B cell (primary cell): ENCODE measurements around the gene FBXO27. TPM values are rescaled to one million over a fixed set of nuclear protein-coding genes. Genes with fewer than 3 reads are reported as not detected.

ENCODE experiments used
- ATAC-seq: fragments of 200-7000 bp; cut with Tn5 transposase; one replicate; pipeline ENCODE4 v1.10.0; 2021; ENCODE audit warnings: low read depth, mild to moderate bottlenecking, moderate number of reproducible peaks, moderate library complexity
- CTCF ChIA-PET: fragments of 350-600 bp; sonication (Branson Sonifier 250); formaldehyde crosslinking; loops from one replicate; lab custom pipeline; 2021; ENCODE audit warnings: antibody characterized with exemption, inconsistent platforms; lab: Charles Lee
- POLR2A ChIA-PET: fragments of 350-600 bp; sonication (Branson Sonifier 250); formaldehyde crosslinking; loops from one replicate; lab custom pipeline; 2021; ENCODE audit warnings: antibody characterized with exemption; lab: Charles Lee
- DNase-seq: peaks from one replicate; pipeline ENCODE4 v3.0.0; 2013
- H2AFZ ChIP-seq: 2 replicates; pipeline ENCODE4 v1.6.1; 2012; ENCODE audit warnings: mild to moderate bottlenecking, low read depth, low read length; ENCODE audit not compliant: insufficient read depth, poor library complexity, severe bottlenecking
- H3K27ac ChIP-seq, 2 donors: 1 replicate in 1 of 2; 2 replicates in 1 of 2; pipeline ENCODE4 v1.5.1; 2012 to 2013; ENCODE audit warnings: low read length in 2 of 2, mild to moderate bottlenecking in 2 of 2, moderate library complexity in 1 of 2
- H3K27me3 ChIP-seq, 4 experiments: fragments of 200-600 bp in 1 of 4; sonication (generic) in 1 of 4; replicated peaks in 1 of 4; 1 replicate in 2 of 4; 2 replicates in 2 of 4; pipeline versions ENCODE4 v1.6.1 to v1.7.0; 2013 to 2016; ENCODE audit warnings: low read length in 3 of 4, mild to moderate bottlenecking in 2 of 4, mixed read lengths in 1 of 4, moderate library complexity in 1 of 4; ENCODE audit not compliant: insufficient read depth in 4 of 4, control insufficient read depth in 3 of 4; ENCODE audit errors: control extremely low read depth in 1 of 4
- H3K36me3 ChIP-seq, 2 experiments: replicated peaks in 1 of 2; 1 replicate in 1 of 2; 2 replicates in 1 of 2; pipeline versions ENCODE4 v1.6.1 to v1.7.1; 2013; ENCODE audit warnings: low read length in 1 of 2; ENCODE audit not compliant: insufficient read depth in 2 of 2, control insufficient read depth in 1 of 2; ENCODE audit errors: control extremely low read depth in 1 of 2, extremely low read depth in 1 of 2
- H3K4me1 ChIP-seq, 2 donors: fragments of 200-600 bp in 1 of 2; sonication (generic) in 1 of 2; 1 replicate in 1 of 2; 2 replicates in 1 of 2; pipeline versions ENCODE4 v1.5.1 to v1.6.1; 2013 to 2017; ENCODE audit warnings: low read length in 2 of 2; ENCODE audit not compliant: control insufficient read depth in 2 of 2, insufficient read depth in 2 of 2
- H3K4me2 ChIP-seq: replicated peaks from 2 replicates; pipeline ENCODE3; 2012; ENCODE audit warnings: mild to moderate bottlenecking, low read depth, low read length; ENCODE audit not compliant: poor library complexity, severe bottlenecking
- H3K4me3 ChIP-seq, 5 experiments: fragments of 200-600 bp in 1 of 5; sonication (generic) in 1 of 5; 1 replicate in 3 of 5; 2 replicates in 2 of 5; pipeline versions ENCODE4 v1.5.1 to v1.7.0; 2011 to 2016; ENCODE audit warnings: low read length in 4 of 5, mild to moderate bottlenecking in 4 of 5, low read depth in 2 of 5, control low read depth in 1 of 5, moderate library complexity in 1 of 5; ENCODE audit not compliant: insufficient read depth in 1 of 5; ENCODE audit errors: control extremely low read depth in 1 of 5, extremely low read depth in 1 of 5
- H3K79me2 ChIP-seq: fragments of 200-600 bp; sonication (generic); one replicate; pipeline ENCODE4 v1.6.0; 2016; ENCODE audit warnings: low read length; ENCODE audit not compliant: control insufficient read depth, insufficient read depth
- H3K9ac ChIP-seq: fragments of 200-600 bp; sonication (generic); 2 replicates; pipeline ENCODE4 v1.6.1; 2017; ENCODE audit warnings: mild to moderate bottlenecking, low read length, moderate library complexity
- H3K9me3 ChIP-seq, 3 donors: one replicate each; pipeline versions ENCODE4 v1.6.1 to v1.7.1; 2013; ENCODE audit warnings: low read length in 2 of 3; ENCODE audit not compliant: control insufficient read depth in 2 of 3, insufficient read depth in 1 of 3; ENCODE audit errors: control extremely low read depth in 1 of 3
- H4K20me1 ChIP-seq: 2 replicates; pipeline ENCODE4 v1.6.0; 2012; ENCODE audit warnings: mild to moderate bottlenecking, low read length; ENCODE audit not compliant: insufficient read depth, control insufficient read depth, poor library complexity, severe bottlenecking
- H3K27ac Mint-ChIP-seq: one replicate; pipeline ENCODE4 v1.8.0; 2021; ENCODE audit warnings: mixed read lengths
- H3K27me3 Mint-ChIP-seq: one replicate; pipeline ENCODE4 v1.8.0; 2021; ENCODE audit warnings: mixed read lengths
- H3K4me1 Mint-ChIP-seq: one replicate; pipeline ENCODE4 v1.8.0; 2021; ENCODE audit warnings: mixed read lengths
- H3K4me3 Mint-ChIP-seq: one replicate; pipeline ENCODE4 v1.8.0; 2021; ENCODE audit warnings: mixed read lengths
- H3K9me3 Mint-ChIP-seq: one replicate; pipeline ENCODE4 v1.8.0; 2022; ENCODE audit warnings: mixed read lengths; ENCODE audit not compliant: insufficient read depth
- EZH2 ChIP-seq: IDR thresholded peaks from 2 replicates; pipeline ENCODE4 v1.6.1; 2012; ENCODE audit warnings: borderline replicate concordance, low read depth, mild to moderate bottlenecking, moderate library complexity, low read length; ENCODE audit not compliant: insufficient read depth, poor library complexity, severe bottlenecking
- WGBS: methylation state at CpG from one replicate; pipeline ENCODE4 v1.1.5; 2013; ENCODE audit warnings: missing lambda C conversion rate; ENCODE audit not compliant: insufficient coverage; 5-methylcytosine and 5-hydroxymethylcytosine counted together
- intact Hi-C: fragments of 100-400 bp; cut with micrococcal nuclease; formaldehyde crosslinking; loops from one replicate; pipeline ENCODE4 v1.10.0; 2022
- polyA plus RNA-seq: library from polyadenylated mRNA; depleted of rRNA; stranded (reverse); fragments of >200 nt; gene quantifications from 2 replicates; pipeline ENCODE4 v1.2.3, GENCODE V29; 2012
- total RNA-seq, 2 donors: library from RNA; stranded (reverse); fragments of 120-200 nt in 1 of 2; gene quantifications; 1 replicate in 1 of 2; 2 replicates in 1 of 2; pipeline versions ENCODE4 v1.2.3 to v1.2.4, GENCODE V29; 2013 to 2022
- TF ChIP-seq, protein P1 (sequence below): fragments of 200-600 bp; IDR thresholded peaks from one replicate; pipeline ENCODE4 v1.8.0; 2022; ENCODE audit warnings: antibody characterized with exemption, mild to moderate bottlenecking

Gene FBXO27
- total and polyA plus RNA-seq, 2 donors (not counting 1 experiment from before 2014, with no cell fraction given): 0.12 to 0.18 TPM

DNA sequence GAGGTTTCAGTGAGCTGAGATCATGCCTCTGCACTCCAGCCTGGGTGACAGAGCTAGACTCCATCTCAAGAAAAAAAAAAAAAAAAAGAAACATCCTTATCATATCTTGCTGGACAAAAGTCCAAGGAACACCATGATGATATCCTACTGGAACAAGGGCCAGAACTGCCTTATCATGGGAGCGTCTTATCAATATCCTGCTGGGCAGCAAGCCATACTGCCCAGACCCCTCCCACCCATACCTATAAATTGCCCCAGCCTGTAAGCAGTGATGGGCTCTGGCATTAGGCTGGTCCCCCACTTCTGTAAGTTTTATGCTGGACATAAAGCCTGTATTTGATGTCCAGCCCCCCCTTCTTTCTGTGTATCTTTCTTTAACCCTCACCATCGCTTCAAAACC lies 14.7 kb upstream of the FBXO27 start:
- POLR2A ChIA-PET: no interaction called here
- no peaks in the 10 kb centered on the region for H3K27me3 ChIP-seq
- DNase-seq (no peak), ATAC-seq (no peak)
- Mint-ChIP-seq H3K27me3 (no peaks in the 10 kb centered on the region), H3K27ac (no peak overlapping the region), H3K4me1 (no peaks in the 10 kb centered on the region), H3K9me3 (no peaks in the 10 kb centered on the region), H3K4me3 (no peak overlapping the region)
- H3K4me2 ChIP-seq: no peak overlapping the region
- no peaks in the 10 kb centered on the region for H3K36me3 ChIP-seq
- H3K4me1 ChIP-seq: no peaks in the 10 kb centered on the region
- intact Hi-C loops: no loop called here
- TF ChIP-seq, protein P1, sequence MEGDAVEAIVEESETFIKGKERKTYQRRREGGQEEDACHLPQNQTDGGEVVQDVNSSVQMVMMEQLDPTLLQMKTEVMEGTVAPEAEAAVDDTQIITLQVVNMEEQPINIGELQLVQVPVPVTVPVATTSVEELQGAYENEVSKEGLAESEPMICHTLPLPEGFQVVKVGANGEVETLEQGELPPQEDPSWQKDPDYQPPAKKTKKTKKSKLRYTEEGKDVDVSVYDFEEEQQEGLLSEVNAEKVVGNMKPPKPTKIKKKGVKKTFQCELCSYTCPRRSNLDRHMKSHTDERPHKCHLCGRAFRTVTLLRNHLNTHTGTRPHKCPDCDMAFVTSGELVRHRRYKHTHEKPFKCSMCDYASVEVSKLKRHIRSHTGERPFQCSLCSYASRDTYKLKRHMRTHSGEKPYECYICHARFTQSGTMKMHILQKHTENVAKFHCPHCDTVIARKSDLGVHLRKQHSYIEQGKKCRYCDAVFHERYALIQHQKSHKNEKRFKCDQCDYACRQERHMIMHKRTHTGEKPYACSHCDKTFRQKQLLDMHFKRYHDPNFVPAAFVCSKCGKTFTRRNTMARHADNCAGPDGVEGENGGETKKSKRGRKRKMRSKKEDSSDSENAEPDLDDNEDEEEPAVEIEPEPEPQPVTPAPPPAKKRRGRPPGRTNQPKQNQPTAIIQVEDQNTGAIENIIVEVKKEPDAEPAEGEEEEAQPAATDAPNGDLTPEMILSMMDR: no peak
- TF ChIP-seq EZH2: no peak
- no peaks in the 10 kb centered on the region for H3K79me2 ChIP-seq
- no peak overlapping the region for H3K27ac ChIP-seq
- CTCF ChIA-PET: no interaction called here
- 17% methylated on average over 1 of the region's 2 CpGs for WGBS
- H4K20me1 ChIP-seq: no peaks in the 10 kb centered on the region
- H3K9ac ChIP-seq: no peak overlapping the region
- no peak overlapping the region for H2AFZ ChIP-seq
- H3K9me3 ChIP-seq: no peaks in the 10 kb centered on the region
- H3K4me3 ChIP-seq: no peak overlapping the region

DNA sequence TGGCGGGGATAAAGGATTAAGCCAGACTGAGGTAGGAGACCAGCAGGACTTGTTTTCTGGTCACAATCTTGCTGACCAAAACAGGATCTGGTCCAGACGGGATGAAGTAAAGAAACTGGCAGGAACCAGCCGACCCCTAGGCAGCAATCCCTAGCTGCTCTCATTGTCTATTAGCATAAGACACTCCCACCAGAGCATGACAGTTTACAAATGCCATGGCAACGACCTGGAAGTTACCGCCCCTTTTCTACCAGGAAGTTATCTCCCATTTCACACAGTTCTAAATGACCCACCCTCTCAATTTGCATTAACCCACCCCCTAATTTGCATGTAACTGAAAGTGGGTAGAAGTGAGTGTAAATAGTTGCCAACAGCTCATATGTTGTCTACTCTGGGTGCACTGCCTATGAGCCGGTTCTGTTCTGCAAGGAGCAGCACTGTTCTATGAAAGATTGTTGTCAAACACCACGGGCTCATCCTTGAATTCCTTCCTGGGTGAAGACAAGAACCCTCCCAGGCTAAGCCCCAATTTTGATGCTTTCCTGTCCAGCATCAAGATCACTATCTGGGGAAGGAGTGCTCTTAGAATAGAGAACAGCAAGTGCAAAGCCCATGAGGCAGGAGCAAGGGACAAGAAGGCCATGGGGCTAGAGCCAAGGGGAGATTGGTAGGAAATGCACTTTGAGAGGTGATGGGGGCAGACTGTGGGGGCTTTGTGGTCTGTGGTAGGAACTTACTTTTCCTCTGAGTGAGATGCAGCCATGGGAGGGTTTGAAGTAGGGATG lies 13.9 kb upstream of the FBXO27 start:
- CTCF ChIA-PET: no interaction called here
- 85% methylated on average over 6 of the region's 7 CpGs for WGBS
- Mint-ChIP-seq H3K4me3 (no peak overlapping the region), H3K4me1 (no peaks in the 10 kb centered on the region), H3K27me3 (no peaks in the 10 kb centered on the region), H3K9me3 (no peaks in the 10 kb centered on the region), H3K27ac (no peak overlapping the region)
- DNase-seq (no peak), ATAC-seq (no peak)
- intact Hi-C loops: no loop called here
- Histone ChIP-seq H3K36me3 (no peaks in the 10 kb centered on the region), H3K27ac (no peak overlapping the region), H3K4me1 (no peaks in the 10 kb centered on the region), H3K9me3 (no peaks in the 10 kb centered on the region), H3K27me3 (no peaks in the 10 kb centered on the region), H3K9ac (no peak overlapping the region), H3K4me2 (no peak overlapping the region), H3K4me3 (no peak overlapping the region), H3K79me2 (no peaks in the 10 kb centered on the region), H4K20me1 (no peaks in the 10 kb centered on the region), H2AFZ (no peak overlapping the region)
- POLR2A ChIA-PET: no interaction called here
- TF ChIP-seq, protein P1: no peak
- TF ChIP-seq EZH2: no peak
